SK-N-SH (cell line): ENCODE results near the gene SRRD.

Experiments used
- CTCF ChIP-seq: fragments of 200-600 bp; sonication (generic); IDR thresholded peaks from 2 replicates; pipeline ENCODE4 v1.6.1; 2017; ENCODE audit warnings: antibody characterized with exemption, mild to moderate bottlenecking, moderate library complexity
- EP300 ChIP-seq, 2 experiments: IDR thresholded peaks; 2 replicates each; pipeline versions ENCODE4 v1.4.0 to v1.6.1; 2012; ENCODE audit warnings: borderline replicate concordance in 1 of 2, low read depth in 1 of 2, low read length in 1 of 2
- FOXJ3 ChIP-seq: sonication (generic); formaldehyde crosslinking; IDR thresholded peaks from 2 replicates; pipeline ENCODE4 v1.5.1; 2020; ENCODE audit warnings: mild to moderate bottlenecking, missing genetic modification reagents
- MAX ChIP-seq: IDR thresholded peaks from 2 replicates; pipeline ENCODE4 v1.4.0; 2012; ENCODE audit warnings: low read depth
- NRF1 ChIP-seq: IDR thresholded peaks from 2 replicates; pipeline ENCODE4 v1.6.1; 2012; ENCODE audit warnings: low read depth, mild to moderate bottlenecking, low read length
- POLR2AphosphoS5 ChIP-seq: IDR thresholded peaks from 2 replicates; pipeline ENCODE4 v1.6.1; 2012; ENCODE audit warnings: low read depth, low read length
- REST ChIP-seq: IDR thresholded peaks from 2 replicates; pipeline ENCODE4 v1.6.1; 2012; ENCODE audit warnings: mild to moderate bottlenecking, low read depth, low read length, moderate library complexity
- RXRA ChIP-seq: IDR thresholded peaks from 2 replicates; pipeline ENCODE4 v1.4.0; 2012; ENCODE audit warnings: low read depth, mild to moderate bottlenecking, borderline replicate concordance
- SIN3A ChIP-seq: IDR thresholded peaks from 2 replicates; pipeline ENCODE4 v1.6.1; 2012; ENCODE audit warnings: low read depth, mild to moderate bottlenecking, low read length, moderate library complexity, borderline replicate concordance
- TCF12 ChIP-seq: IDR thresholded peaks from 2 replicates; pipeline ENCODE4 v1.4.0; 2012
- YY1 ChIP-seq: IDR thresholded peaks from 2 replicates; pipeline ENCODE4 v1.4.0; 2012; ENCODE audit warnings: low read depth, mild to moderate bottlenecking

- TF ChIP-seq POLR2AphosphoS5: no peak
- TF ChIP-seq CTCF: no peak
- no peak for TF ChIP-seq RXRA
- TF ChIP-seq YY1: no peak
- no peak for TF ChIP-seq FOXJ3
- no peak for TF ChIP-seq NRF1
- TF ChIP-seq EP300 (IDR thresholded peaks at IDR 0.05; ENCODE audit: borderline replicate concordance in 1 of 2, low read depth in 1 of 2, low read length in 1 of 2): no peak
- TF ChIP-seq MAX: no peak
- no peak for TF ChIP-seq TCF12
- no peak for TF ChIP-seq SIN3A
- TF ChIP-seq REST: no peak
These were observed 34.7 kb upstream of the SRRD start for GRCh38 chr22:26448941-26449340.
